K562 (cell line): ENCODE results near the gene COL4A2. TPM values are rescaled to one million over a fixed set of nuclear protein-coding genes. Genes with fewer than 3 reads are reported as not detected.

Experiments
- ATAC-seq: fragments of 200-7000 bp; cut with Tn5 transposase; 3 replicates; pipeline ENCODE4 v1.9.1; 2020; ENCODE audit warnings: moderate library complexity
- BruUV-seq: library from RNA; stranded (reverse); fragments of 400-500 nt; replicated peaks from 2 replicates; lab custom pipeline; 2021; lab: Mats Ljungman, UMichigan
- CTCF ChIA-PET: fragments of 300-600 bp; formaldehyde crosslinking; extraction: SDS; loops from one replicate; lab custom pipeline; 2021; ENCODE audit warnings: low intra/inter-chr PET ratio; lab: Yijun Ruan, JAX
- POLR2A ChIA-PET: fragments of 300-600, 350-650 bp; sonication (Branson Sonifier 250); formaldehyde crosslinking; extraction: SDS; loops from one replicate; lab custom pipeline; 2021; ENCODE audit warnings: antibody characterized with exemption, inconsistent platforms; lab: Yijun Ruan, JAX
- DNase-seq, 4 experiments: peaks; one replicate each; pipeline versions ENCODE4 v3.0.0 to v3.0.0-alpha.2; 2011 to 2018; ENCODE audit warnings: low spot score in 3 of 4, mixed read lengths in 3 of 4; ENCODE audit errors: extremely low read depth in 1 of 4
- FAIRE-seq: peaks from 2 replicates; lab custom pipeline; 2011; peaks lifted over from hg19 to GRCh38; lab: Jason Lieb, UNC
- H2AFZ ChIP-seq: 2 replicates; pipeline ENCODE4 v1.6.0; 2011; ENCODE audit warnings: low read depth, low read length, control low read depth, inconsistent platforms
- H3K27ac ChIP-seq: fragments of 200-600 bp; 3 replicates; pipeline ENCODE4 v1.8.0; 2011; ENCODE audit warnings: low read depth, mild to moderate bottlenecking, control low read depth, inconsistent platforms, low read length, moderate library complexity, mixed read lengths; ENCODE audit errors: extremely low read depth
- H3K27me3 ChIP-seq, 2 experiments: fragments of 300-600 bp in 1 of 2; 2 replicates in 1 of 2; 3 replicates in 1 of 2; pipeline versions ENCODE4 v1.6.0 to v1.8.0; 2011; ENCODE audit warnings: inconsistent platforms in 2 of 2, low read length in 2 of 2, mild to moderate bottlenecking in 1 of 2, mixed read lengths in 1 of 2, moderate library complexity in 1 of 2; ENCODE audit not compliant: control insufficient read depth in 2 of 2, insufficient read depth in 2 of 2
- H3K36me3 ChIP-seq: fragments of 300-600 bp; 3 replicates; pipeline ENCODE4 v1.8.0; 2011; ENCODE audit warnings: mild to moderate bottlenecking, low read length, inconsistent platforms; ENCODE audit not compliant: control insufficient read depth, insufficient read depth
- H3K4me1 ChIP-seq, 2 experiments: fragments of 200-600 bp in 1 of 2; replicated peaks in 1 of 2; 2 replicates in 1 of 2; 3 replicates in 1 of 2; pipeline versions ENCODE4 v1.5.1 to v1.8.0; 2011; ENCODE audit warnings: inconsistent platforms in 2 of 2, low read length in 2 of 2, mild to moderate bottlenecking in 1 of 2, mixed read lengths in 1 of 2, moderate library complexity in 1 of 2; ENCODE audit not compliant: control insufficient read depth in 2 of 2, insufficient read depth in 2 of 2
- H3K4me2 ChIP-seq: 2 replicates; pipeline ENCODE4 v1.6.1; 2011; ENCODE audit warnings: low read length, control low read depth, inconsistent platforms, mixed read lengths; ENCODE audit not compliant: insufficient read depth
- H3K4me3 ChIP-seq: fragments of 200-600 bp; sonication (generic), shearing (Covaris generic); 2 replicates; pipeline ENCODE4 v1.5.1; 2016; ENCODE audit warnings: control low read depth, inconsistent platforms
- H3K79me2 ChIP-seq: fragments of 200-600 bp; 3 replicates; pipeline ENCODE4 v1.8.0; 2011; ENCODE audit warnings: low read length, inconsistent platforms; ENCODE audit not compliant: control insufficient read depth, insufficient read depth
- H3K9ac ChIP-seq, 2 experiments: 2 replicates each; pipeline versions ENCODE4 v1.6.0 to v1.6.1; 2011; ENCODE audit warnings: low read depth in 2 of 2, low read length in 2 of 2, control low read depth in 1 of 2, inconsistent platforms in 1 of 2, mild to moderate bottlenecking in 1 of 2, mixed read lengths in 1 of 2; ENCODE audit not compliant: insufficient read depth in 1 of 2
- H3K9me1 ChIP-seq: one replicate; pipeline ENCODE4 v1.6.0; 2011; ENCODE audit warnings: inconsistent platforms, mild to moderate bottlenecking, low read length, moderate library complexity; ENCODE audit not compliant: control insufficient read depth, insufficient read depth
- H3K9me3 ChIP-seq: replicated peaks from 2 replicates; pipeline ENCODE4 v1.5.1; 2011; ENCODE audit warnings: low read depth, low read length, inconsistent platforms; ENCODE audit not compliant: control insufficient read depth, insufficient read depth
- H4K20me1 ChIP-seq: replicated peaks from 2 replicates; pipeline ENCODE4 v1.6.1; 2011; ENCODE audit warnings: low read length, inconsistent platforms, mixed read lengths; ENCODE audit not compliant: control insufficient read depth, insufficient read depth
- DACH1 ChIP-seq: fragments of 450-650 bp; IDR thresholded peaks from 2 replicates; pipeline ENCODE4 v1.6.1; 2018; ENCODE audit not compliant: partially characterized antibody
- KDM5B ChIP-seq: fragments of 200-600 bp; sonication (generic); IDR thresholded peaks from 2 replicates; pipeline ENCODE4 v1.6.1; 2012; ENCODE audit warnings: low read depth, mild to moderate bottlenecking, moderate library complexity, low read length, control low read depth, inconsistent platforms; ENCODE audit not compliant: insufficient replicate concordance
- L3MBTL2 ChIP-seq: fragments of 450-650 bp; IDR thresholded peaks from 2 replicates; pipeline ENCODE4 v1.6.1; 2016; ENCODE audit warnings: mild to moderate bottlenecking, moderate library complexity
- SMARCC2 ChIP-seq: fragments of 450-650 bp; IDR thresholded peaks from 2 replicates; pipeline ENCODE4 v1.6.1; 2017; ENCODE audit warnings: antibody characterized with exemption, moderate library complexity, mild to moderate bottlenecking, low read depth
- VEZF1 ChIP-seq: fragments of 200-800 bp; sonication (Bioruptor generic); IDR thresholded peaks from 2 replicates; pipeline ENCODE4 v1.6.1; 2017; ENCODE audit warnings: missing genetic modification characterization, missing compliant biosample characterization
- ZNF445 ChIP-seq: fragments of 250-450 bp; sonication (Bioruptor Pico); IDR thresholded peaks from 2 replicates; pipeline ENCODE4 v1.4.0; 2020; ENCODE audit warnings: low read depth, mild to moderate bottlenecking, moderate library complexity
- ZNF57 ChIP-seq: fragments of 450-650 bp; formaldehyde crosslinking; IDR thresholded peaks from 2 replicates; pipeline ENCODE4 v1.4.0; 2020; ENCODE audit warnings: mild to moderate bottlenecking, moderate library complexity
- WGBS: fragments of 100-300 bp; shearing (Covaris generic); methylation state at CpG from one replicate; pipeline ENCODE4 v1.1.6; 2016; ENCODE audit warnings: low coverage, mixed read lengths; ENCODE audit not compliant: insufficient coverage; ENCODE audit errors: missing lambda C conversion rate; 5-methylcytosine and 5-hydroxymethylcytosine counted together
- in situ Hi-C: fragments of 300-500 bp; cut with MboI; formaldehyde crosslinking; loops from 4 replicates; pipeline ENCODE4 v1.15.0; 2018; ENCODE audit warnings: inconsistent platforms, mixed read lengths
- intact Hi-C: fragments of 100-400 bp; cut with micrococcal nuclease; formaldehyde crosslinking; loops from 2 replicates; pipeline ENCODE4 v1.14.2; 2022
- polyA plus RNA-seq, 8 experiments: library from polyadenylated mRNA; depleted of rRNA in 4 of 8; stranded (reverse) in 5 of 8; unstranded in 3 of 8; fragments of >200 nt; fragmentation: Nextera tagmentation in 2 of 8; fragmentation: Illumina TruSeq in 1 of 8; extraction: Ambion mirVana in 2 of 8; extraction: Trizol in 1 of 8; gene quantifications; 2 replicates each; pipeline versions ENCODE4 v1.2.1 to v1.2.3, GENCODE V29; 2011 to 2014; ENCODE audit warnings: inconsistent platforms in 1 of 8, missing spikeins in 1 of 8
- total RNA-seq, 7 experiments: library from RNA; depleted of rRNA in 6 of 7; stranded (reverse); fragments of >200 nt in 6 of 7; fragmentation: Illumina TruSeq in 2 of 7; extraction: Trizol in 2 of 7; gene quantifications; 2 replicates each; pipeline versions ENCODE4 v1.2.1 to v1.2.3, GENCODE V29; 2011 to 2021; ENCODE audit warnings: low replicate concordance in 1 of 7
- TF ChIP-seq, protein P1 (sequence below): fragments of 200-800 bp; sonication (Bioruptor generic); IDR thresholded peaks from 2 replicates; pipeline ENCODE4 v1.6.1; 2017; ENCODE audit warnings: missing genetic modification characterization, missing compliant biosample characterization
- TF ChIP-seq, protein P2 (sequence below), 2 experiments: fragments of 200-800 bp in 1 of 2; sonication (Bioruptor generic) in 1 of 2; sonication (generic) in 1 of 2; formaldehyde crosslinking in 1 of 2; IDR thresholded peaks in 1 of 2; conservative IDR thresholded peaks in 1 of 2; 2 replicates each; pipeline versions ENCODE4 v1.5.0 to v1.6.1; 2016 to 2020; ENCODE audit warnings: missing compliant biosample characterization in 1 of 2, missing genetic modification characterization in 1 of 2, missing genetic modification reagents in 1 of 2

The COL4A2 gene
- total and polyA plus RNA-seq, 9 of the 15 experiments (the other 6 are each of a cell fraction or from before 2014, with no cell fraction given): 0.13 to 15.2 (median 8.1) TPM

- in situ Hi-C loops: no loop called here
- FAIRE-seq: no peak
These were observed 15.7 kb downstream of the COL4A2 start for GRCh38 chr13:110322828-110323171.

More at GRCh38 chr13:110322828-110323171, 15.7 kb downstream of the COL4A2 start:
- H3K9me3 ChIP-seq: no peaks in the 10 kb centered on the region
- H3K9ac ChIP-seq: no peak overlapping the region
- CTCF ChIA-PET: no interaction called here
- H3K27me3 ChIP-seq: peaks cover 0 to 22% of the 10 kb centered on the region in 2 experiments; a peak in 3 of 5 replicates
- POLR2A ChIA-PET: interaction anchor here (0.6 to 1.2 kb wide), 2 partner anchors 9 to 30 kb away, joined by 4 to 5 read pairs; no protein-coding TSS in a partner anchor
- no peak overlapping the region for H3K27ac ChIP-seq
- no peaks in the 10 kb centered on the region for H3K36me3 ChIP-seq
- intact Hi-C loops: no loop called here
- H3K4me1 ChIP-seq: no peaks in the 10 kb centered on the region
- ATAC-seq (no peak), DNase-seq (no peak)
- H3K79me2 ChIP-seq: no peaks in the 10 kb centered on the region
- no peak for TF ChIP-seq KDM5B
- no peak for TF ChIP-seq SMARCC2
- no peak for TF ChIP-seq VEZF1 (CRISPR knock-in tag)
- TF ChIP-seq ZNF57 (CRISPR knock-in tag): no peak
- no peak for TF ChIP-seq ZNF445 (CRISPR knock-in tag)
- TF ChIP-seq, protein P1, sequence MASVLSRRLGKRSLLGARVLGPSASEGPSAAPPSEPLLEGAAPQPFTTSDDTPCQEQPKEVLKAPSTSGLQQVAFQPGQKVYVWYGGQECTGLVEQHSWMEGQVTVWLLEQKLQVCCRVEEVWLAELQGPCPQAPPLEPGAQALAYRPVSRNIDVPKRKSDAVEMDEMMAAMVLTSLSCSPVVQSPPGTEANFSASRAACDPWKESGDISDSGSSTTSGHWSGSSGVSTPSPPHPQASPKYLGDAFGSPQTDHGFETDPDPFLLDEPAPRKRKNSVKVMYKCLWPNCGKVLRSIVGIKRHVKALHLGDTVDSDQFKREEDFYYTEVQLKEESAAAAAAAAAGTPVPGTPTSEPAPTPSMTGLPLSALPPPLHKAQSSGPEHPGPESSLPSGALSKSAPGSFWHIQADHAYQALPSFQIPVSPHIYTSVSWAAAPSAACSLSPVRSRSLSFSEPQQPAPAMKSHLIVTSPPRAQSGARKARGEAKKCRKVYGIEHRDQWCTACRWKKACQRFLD: no peak
- TF ChIP-seq, protein P2, sequence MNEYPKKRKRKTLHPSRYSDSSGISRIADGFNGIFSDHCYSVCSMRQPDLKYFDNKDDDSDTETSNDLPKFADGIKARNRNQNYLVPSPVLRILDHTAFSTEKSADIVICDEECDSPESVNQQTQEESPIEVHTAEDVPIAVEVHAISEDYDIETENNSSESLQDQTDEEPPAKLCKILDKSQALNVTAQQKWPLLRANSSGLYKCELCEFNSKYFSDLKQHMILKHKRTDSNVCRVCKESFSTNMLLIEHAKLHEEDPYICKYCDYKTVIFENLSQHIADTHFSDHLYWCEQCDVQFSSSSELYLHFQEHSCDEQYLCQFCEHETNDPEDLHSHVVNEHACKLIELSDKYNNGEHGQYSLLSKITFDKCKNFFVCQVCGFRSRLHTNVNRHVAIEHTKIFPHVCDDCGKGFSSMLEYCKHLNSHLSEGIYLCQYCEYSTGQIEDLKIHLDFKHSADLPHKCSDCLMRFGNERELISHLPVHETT (CRISPR knock-in tag; conservative IDR thresholded peaks at IDR 0.05 in 1 of 2, IDR thresholded peaks at IDR 0.05 in 1 of 2): no peak
- TF ChIP-seq DACH1: no peak
- TF ChIP-seq L3MBTL2: no peak
- H4K20me1 ChIP-seq: no peaks in the 10 kb centered on the region
- no TSS peak for BruUV-seq
- no peak overlapping the region for H3K4me3 ChIP-seq
- H3K9me1 ChIP-seq: no peaks in the 10 kb centered on the region
- no peak overlapping the region for H3K4me2 ChIP-seq
- 0% methylated on average over 3 of the region's 7 CpGs for WGBS
- H2AFZ ChIP-seq: no peak overlapping the region
